Suppressor macrophage (primary cell): ENCODE measurements around the gene STOML1.

Source experiments
- DNase-seq, 4 experiments: peaks; one replicate each; pipeline ENCODE4 v3.0.0-alpha.2; 2020 to 2022

STOML1 gene

DNA sequence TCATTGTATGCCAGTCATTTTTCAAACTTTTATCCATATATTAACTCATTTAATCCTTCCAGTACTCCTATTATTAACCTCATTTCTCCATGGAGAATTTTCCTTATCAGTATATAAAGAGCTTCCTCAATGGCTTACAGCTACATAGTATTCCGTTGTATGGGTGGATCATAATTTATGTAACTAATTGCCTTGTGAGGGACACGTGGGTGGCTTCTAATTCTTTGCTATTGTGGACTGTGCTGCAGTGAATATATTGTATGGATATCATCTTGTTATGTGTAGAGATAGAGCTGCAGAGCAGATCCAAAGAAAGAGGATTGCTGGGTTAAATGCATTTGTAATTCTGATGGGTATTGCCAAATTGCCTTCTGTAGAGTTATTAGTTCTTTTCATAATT lies 27.6 kb upstream of the STOML1 start:
- no peak for DNase-seq

- DNase-seq = no peak
Observed at GRCh38 chr15:74013374-74013894, 21.3 kb upstream of the STOML1 start.

DNA sequence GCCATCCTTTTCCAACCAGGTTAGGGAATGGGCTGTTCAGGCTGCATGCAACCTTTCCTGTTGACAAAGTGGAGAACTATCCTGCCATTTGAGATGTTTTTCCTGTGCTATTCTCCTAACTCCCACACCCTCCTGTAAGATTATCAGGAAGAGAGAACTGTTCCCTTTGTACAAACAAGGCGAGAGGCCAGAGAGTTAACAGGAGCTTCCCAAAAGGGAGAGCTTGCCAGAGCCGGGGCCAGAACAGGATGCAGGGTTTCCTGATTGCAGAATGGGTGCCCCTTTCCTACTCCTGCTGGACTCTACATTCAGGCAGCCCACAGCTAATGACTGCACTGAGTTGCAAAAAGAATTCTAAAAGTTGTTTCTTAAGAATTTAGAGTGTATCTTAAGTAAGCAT lies 19.5 kb upstream of the STOML1 start:
- peak; percentile 33 to 61 (median 48) for DNase-seq

GRCh38 chr15:74010929-74011540 lies 18.9 kb upstream of the STOML1 start:
- peak; percentile 23 to 59 (median 46) for DNase-seq

DNA sequence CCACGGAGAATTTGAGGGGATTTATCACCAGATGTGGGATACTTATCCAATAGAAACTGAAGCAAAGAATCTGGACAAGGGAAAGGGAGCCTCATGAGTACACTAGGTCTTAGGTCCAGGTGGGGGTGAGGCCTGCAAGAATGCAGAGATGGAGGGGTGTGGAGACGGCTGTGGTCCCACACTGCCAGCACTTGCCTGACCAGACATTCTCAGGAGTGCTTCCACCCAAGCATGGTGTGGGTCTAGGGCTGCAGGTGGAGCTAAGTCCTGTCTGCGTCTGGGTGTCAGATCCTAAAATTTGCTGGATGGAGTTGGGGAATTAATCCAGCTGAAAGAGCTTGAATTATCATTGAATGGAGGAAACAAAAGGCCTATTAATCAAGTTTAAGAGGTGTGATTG lies 16.8 kb upstream of the STOML1 start:
- DNase-seq = no peak

GRCh38 chr15:74007820-74008371 lies 15.8 kb upstream of the STOML1 start:
- DNase-seq = no peak

GRCh38 chr15:74006774-74007639 lies 14.9 kb upstream of the STOML1 start:
- DNase-seq = no peak

- no peak for DNase-seq
Observed at GRCh38 chr15:73997986-73998385, 5.9 kb upstream of the STOML1 start.

GRCh38 chr15:73996939-73997338 lies 4.8 kb upstream of the STOML1 start:
- peak; percentile 66 to 85 (median 78) for DNase-seq

GRCh38 chr15:73996267-73996666 lies 4.2 kb upstream of the STOML1 start:
- no peak for DNase-seq

GRCh38 chr15:73994912-73995622 lies 3.0 kb upstream of the STOML1 start:
- DNase-seq = peak; percentile 34 to 58 (median 42)

GRCh38 chr15:73994413-73994883 lies 2.4 kb upstream of the STOML1 start, which contains the start of gene PML:
PML (plus strand) TSS chr15:73994716; CDS start chr15:73994813, 97 bp downstream.
- DNase-seq = peak; percentile 95 to 98 (median 97)

DNA sequence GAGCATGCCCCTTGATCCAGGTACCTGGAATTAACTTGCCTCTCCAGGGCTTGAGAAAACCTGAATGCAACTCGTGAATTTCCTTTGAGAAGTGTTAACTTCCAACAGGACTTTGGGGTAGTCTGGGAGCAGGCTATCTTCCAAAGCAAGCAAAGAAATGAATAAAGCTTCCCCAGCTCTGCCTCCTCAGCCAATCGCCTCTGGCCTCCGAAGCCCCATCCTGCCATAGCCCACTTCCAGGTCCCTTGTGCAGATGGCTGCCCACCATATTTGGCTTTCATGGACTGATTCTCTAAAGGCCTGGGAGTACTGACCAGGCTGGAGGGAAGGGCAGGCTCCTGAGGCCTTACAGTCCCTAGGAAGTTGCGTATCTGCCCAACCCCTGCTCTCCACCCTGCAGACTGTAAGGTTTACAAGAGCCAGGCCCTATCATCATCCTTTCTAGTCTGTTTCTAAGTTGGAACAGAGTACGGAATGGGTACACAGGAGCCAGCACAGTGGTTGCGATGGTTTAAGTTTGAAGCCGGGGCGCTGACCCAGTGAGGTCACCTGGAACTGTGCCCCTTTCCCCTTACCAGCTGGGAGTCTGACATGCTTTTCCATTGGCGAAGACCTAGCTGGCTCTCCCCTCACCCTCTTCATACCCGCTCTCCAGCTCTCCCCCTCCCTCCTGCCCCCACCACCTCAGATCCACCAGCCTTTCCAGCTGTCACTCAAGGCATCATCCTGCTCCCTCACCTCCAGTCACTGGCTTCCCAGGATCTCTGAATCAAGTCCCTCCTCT lies 1.3 kb upstream of the STOML1 start:
- DNase-seq = no peak

GRCh38 chr15:73992594-73992898 lies 451 bp upstream of the STOML1 start:
- DNase-seq = no peak

DNA sequence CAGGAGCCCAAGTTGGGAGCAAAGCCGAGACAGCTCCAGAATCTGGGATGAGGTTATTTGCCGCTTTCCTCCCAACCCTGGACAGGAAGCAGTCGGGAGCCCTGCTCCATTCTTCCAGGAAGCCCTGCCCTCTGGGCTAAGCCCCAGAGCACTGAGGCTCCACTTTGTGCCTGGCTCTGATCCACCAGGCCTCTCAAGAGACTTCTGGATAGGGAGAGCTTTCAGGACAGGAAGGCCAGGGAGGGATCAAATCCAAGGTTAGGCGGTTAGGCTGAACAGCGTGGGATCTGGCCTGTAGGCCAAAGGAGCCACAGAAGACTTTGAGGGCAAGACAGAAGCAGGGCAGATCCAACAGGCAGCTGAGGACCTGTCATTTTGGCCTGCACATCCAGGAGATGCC lies 835 bp downstream of the STOML1 start:
- no peak for DNase-seq

GRCh38 chr15:73990250-73991005 lies 1.7 kb downstream of the STOML1 start:
- DNase-seq = no peak

DNA sequence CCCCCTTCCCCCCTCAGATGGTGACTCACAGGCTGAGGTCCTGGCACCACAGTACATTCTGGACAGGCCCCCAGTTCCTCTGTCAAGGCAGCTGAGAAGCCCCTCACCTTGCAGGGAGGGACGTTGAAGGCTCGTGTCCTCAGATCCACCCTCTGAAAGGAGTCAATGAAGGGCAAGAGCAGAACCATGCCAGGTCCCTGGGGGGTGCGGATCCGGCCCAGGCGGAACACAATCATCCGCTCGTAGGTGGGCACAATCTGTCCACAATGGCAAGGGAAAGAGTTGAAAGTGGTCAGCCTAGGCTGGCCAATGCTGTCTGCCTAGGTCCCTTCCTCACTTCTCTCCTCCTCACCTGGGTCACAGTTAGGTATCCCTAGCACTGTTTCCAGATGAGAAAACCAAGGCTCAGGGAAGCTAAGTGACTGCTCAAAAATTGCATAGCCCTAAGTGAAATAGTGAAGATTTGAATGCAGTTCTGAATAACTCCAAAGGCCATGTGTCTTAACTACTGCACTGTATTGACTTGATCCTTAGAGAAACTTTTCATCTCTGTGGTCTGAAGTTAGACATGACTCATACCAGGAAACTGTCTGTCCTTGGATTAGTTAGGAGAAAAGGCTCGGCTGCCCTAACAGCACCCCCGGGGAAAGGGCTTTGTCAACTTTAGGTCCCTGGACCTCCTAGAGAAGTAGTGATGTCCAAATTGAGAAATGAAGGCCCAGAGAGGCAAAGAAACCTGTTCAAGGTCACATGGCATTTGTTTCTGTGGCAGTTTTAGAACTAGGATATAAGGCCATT lies 2.9 kb downstream of the STOML1 start:
- DNase-seq = no peak

DNA sequence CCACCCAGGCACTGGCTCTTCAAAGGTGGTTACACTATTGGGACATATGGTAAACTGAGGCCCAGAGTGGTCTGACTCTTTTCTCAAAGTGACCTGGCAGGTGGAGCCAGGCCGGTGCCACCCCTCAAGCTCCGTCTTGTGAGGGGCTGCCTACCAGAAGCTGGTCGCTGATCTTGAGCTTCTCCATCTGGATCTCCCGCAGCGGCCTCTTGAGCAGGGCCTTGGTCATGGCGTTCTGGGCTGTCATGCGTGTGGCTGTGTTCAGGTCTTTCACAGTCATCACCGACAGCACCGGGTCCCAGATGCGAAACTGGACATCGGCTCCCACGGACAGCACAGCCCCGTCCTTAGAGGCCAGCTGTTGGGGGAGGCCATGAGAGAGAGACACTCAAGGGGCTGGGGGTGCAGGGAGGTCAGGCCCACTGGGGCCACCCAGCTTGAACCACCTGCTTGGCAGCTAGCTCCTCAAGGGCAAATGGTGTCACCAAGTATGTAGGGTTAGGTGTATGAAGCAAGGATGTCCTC lies 3.6 kb downstream of the STOML1 start:
- DNase-seq = no peak

- no peak for DNase-seq
Observed at GRCh38 chr15:73987681-73988444, 4.2 kb downstream of the STOML1 start.
